PFSK-1 (cell line): ENCODE results near the gene GHRL.

ENCODE experiments used
- POLR2AphosphoS5 ChIP-seq: IDR thresholded peaks from 2 replicates; pipeline ENCODE4 v1.6.1; 2012; ENCODE audit warnings: low read depth, mild to moderate bottlenecking, control low read depth, low read length, moderate library complexity
- REST ChIP-seq, 2 experiments: IDR thresholded peaks; 2 replicates each; pipeline versions ENCODE4 v1.6.1 to v1.8.0; 2011 to 2012; ENCODE audit warnings: low read depth in 2 of 2, low read length in 2 of 2, control low read depth in 1 of 2, inconsistent platforms in 1 of 2, mild to moderate bottlenecking in 1 of 2, moderate library complexity in 1 of 2; ENCODE audit not compliant: insufficient read depth in 1 of 2
- SIN3A ChIP-seq: IDR thresholded peaks from 2 replicates; pipeline ENCODE4 v1.6.1; 2012; ENCODE audit warnings: mild to moderate bottlenecking, low read length, moderate library complexity, borderline replicate concordance; ENCODE audit not compliant: insufficient read depth
- TAF1 ChIP-seq: IDR thresholded peaks from 2 replicates; pipeline ENCODE4 v1.6.1; 2012; ENCODE audit warnings: low read length, control low read depth, borderline replicate concordance; ENCODE audit not compliant: insufficient read depth

GRCh38 chr3:10292505-10293419 is at the start of gene GHRL:
- no peak for TF ChIP-seq TAF1
- no peak for TF ChIP-seq SIN3A
- no peak for TF ChIP-seq REST (IDR thresholded peaks at IDR 0.05; ENCODE audit: insufficient read depth in 1 of 2, low read depth in 2 of 2, low read length in 2 of 2)
- no peak for TF ChIP-seq POLR2AphosphoS5
